ENCODE data around the gene MS4A15. TPM values are rescaled to one million over a fixed set of nuclear protein-coding genes. Genes with fewer than 3 reads are reported as not detected.

The MS4A15 gene
- total RNA-seq, 1 donor from 2014 or later = not detected

DNA sequence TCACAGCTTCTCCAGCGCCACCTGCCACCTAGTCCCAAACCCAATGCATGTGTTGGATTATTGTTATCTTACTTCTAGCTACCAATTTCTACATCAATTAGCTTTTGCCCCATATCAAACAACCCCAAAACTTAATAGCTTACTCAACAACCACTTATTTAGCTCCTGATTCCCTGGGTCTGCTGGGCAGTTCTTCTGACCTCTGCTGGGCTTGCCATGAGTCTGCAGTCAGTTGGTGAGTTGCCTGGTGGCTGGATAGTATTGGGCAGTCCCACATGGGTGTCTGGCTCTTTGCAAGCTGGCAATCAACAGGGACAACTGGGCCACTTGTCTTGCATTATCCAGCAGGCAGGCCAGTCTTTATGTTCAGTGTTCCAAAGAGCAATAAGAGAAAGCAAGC lies 13.6 kb upstream of the MS4A15 start:
- H3K9me3 Mint-ChIP-seq (ENCODE audit: low read depth) = peaks cover 7% of the 10 kb centered on the region
- no peak overlapping the region for H3K4me3 Mint-ChIP-seq (ENCODE audit: low read depth)
- H3K36me3 Mint-ChIP-seq (ENCODE audit: insufficient read depth) = no peaks in the 10 kb centered on the region
- TF ChIP-seq, protein P1, sequence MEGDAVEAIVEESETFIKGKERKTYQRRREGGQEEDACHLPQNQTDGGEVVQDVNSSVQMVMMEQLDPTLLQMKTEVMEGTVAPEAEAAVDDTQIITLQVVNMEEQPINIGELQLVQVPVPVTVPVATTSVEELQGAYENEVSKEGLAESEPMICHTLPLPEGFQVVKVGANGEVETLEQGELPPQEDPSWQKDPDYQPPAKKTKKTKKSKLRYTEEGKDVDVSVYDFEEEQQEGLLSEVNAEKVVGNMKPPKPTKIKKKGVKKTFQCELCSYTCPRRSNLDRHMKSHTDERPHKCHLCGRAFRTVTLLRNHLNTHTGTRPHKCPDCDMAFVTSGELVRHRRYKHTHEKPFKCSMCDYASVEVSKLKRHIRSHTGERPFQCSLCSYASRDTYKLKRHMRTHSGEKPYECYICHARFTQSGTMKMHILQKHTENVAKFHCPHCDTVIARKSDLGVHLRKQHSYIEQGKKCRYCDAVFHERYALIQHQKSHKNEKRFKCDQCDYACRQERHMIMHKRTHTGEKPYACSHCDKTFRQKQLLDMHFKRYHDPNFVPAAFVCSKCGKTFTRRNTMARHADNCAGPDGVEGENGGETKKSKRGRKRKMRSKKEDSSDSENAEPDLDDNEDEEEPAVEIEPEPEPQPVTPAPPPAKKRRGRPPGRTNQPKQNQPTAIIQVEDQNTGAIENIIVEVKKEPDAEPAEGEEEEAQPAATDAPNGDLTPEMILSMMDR (IDR thresholded peaks at IDR 0.05; ENCODE audit: unreplicated experiment) = no peak
- no peaks in the 10 kb centered on the region for H3K4me1 Mint-ChIP-seq (ENCODE audit: low read depth)
- no peak for DNase-seq (ENCODE audit: low spot score, unreplicated experiment)
- H3K27me3 Mint-ChIP-seq = peaks cover 13% of the 10 kb centered on the region
- no peak overlapping the region for H3K27ac Mint-ChIP-seq

DNA sequence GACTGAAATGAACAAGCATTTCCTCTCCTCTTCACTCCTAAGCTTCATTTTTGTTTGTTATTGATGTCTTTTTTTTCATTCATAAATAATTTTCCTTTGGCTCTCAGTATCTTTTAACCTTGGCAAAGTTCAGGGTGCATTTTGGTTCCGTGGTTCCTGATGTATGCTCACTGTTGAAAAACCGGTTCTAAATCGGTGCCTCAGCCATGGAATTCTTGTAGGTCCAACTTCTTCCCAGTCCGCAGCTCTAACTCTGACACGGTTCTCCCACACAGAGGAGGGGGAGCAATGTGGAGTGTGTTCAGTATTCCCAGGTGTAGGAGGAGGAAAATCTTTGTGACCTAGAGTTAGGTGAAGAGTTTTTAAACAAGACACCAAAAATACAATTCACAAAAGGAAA lies 12.6 kb upstream of the MS4A15 start:
- Mint-ChIP-seq H3K27ac (no peak overlapping the region), H3K4me1 (ENCODE audit: low read depth) (no peaks in the 10 kb centered on the region), H3K36me3 (ENCODE audit: insufficient read depth) (no peaks in the 10 kb centered on the region), H3K4me3 (ENCODE audit: low read depth) (no peak overlapping the region), H3K9me3 (ENCODE audit: low read depth) (peaks cover 7% of the 10 kb centered on the region), H3K27me3 (peaks cover 2% of the 10 kb centered on the region)
- TF ChIP-seq, protein P1 (IDR thresholded peaks at IDR 0.05; ENCODE audit: unreplicated experiment) = no peak
- DNase-seq (ENCODE audit: low spot score, unreplicated experiment) = no peak

DNA sequence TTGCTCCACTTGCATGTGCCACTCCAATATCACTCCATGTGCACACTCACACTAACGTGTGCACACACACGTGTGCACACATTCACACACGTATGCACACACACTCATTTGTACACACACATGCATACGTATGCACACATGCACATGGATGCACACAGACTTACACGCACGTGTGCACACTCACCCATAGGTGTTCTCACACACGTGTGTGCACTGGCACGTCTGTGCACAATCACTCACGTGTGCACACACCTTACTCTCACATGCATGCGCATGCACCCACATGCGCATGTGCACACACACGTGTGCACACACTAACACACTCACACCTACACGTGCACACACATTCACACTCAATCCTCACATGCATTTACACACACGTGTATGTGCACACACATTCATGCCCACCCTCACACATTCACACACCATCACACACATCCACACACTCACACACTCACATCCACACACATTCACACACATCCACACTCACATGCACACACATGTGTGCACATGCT lies 9.3 kb upstream of the MS4A15 start:
- DNase-seq (ENCODE audit: low spot score, unreplicated experiment) = no peak
- TF ChIP-seq, protein P1 (IDR thresholded peaks at IDR 0.05; ENCODE audit: unreplicated experiment) = no peak
- no peaks in the 10 kb centered on the region for H3K36me3 Mint-ChIP-seq (ENCODE audit: insufficient read depth)
- peaks cover 11% of the 10 kb centered on the region for H3K27me3 Mint-ChIP-seq
- no peak overlapping the region for H3K4me3 Mint-ChIP-seq (ENCODE audit: low read depth)
- no peak overlapping the region for H3K27ac Mint-ChIP-seq
- H3K9me3 Mint-ChIP-seq (ENCODE audit: low read depth) = peaks cover 4% of the 10 kb centered on the region
- H3K4me1 Mint-ChIP-seq (ENCODE audit: low read depth) = no peaks in the 10 kb centered on the region

DNA sequence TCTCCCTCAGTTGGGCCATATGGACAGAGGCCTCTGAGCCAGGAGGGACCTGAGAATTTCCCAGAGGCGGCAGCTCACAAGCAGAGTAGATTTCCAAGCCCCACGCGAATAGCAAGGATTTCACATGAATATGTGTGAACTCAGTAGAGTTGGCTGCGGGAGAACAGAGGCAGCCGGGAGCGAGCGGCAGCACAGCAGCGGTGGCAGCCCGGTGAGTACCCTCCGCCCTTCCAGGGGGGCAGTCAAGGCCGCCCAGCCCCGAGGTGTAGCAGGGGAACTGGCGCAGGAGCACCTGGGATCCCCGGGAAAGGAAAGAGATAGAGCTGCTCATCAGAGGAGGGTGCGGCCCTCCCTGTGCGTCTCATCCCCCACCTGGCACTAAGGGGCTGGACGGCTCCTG lies 8.4 kb upstream of the MS4A15 start:
- H3K27me3 Mint-ChIP-seq = peaks cover 17% of the 10 kb centered on the region
- H3K4me3 Mint-ChIP-seq (ENCODE audit: low read depth) = no peak overlapping the region
- no peak for DNase-seq (ENCODE audit: low spot score, unreplicated experiment)
- no peaks in the 10 kb centered on the region for H3K4me1 Mint-ChIP-seq (ENCODE audit: low read depth)
- H3K9me3 Mint-ChIP-seq (ENCODE audit: low read depth) = no peaks in the 10 kb centered on the region
- H3K27ac Mint-ChIP-seq = no peak overlapping the region
- TF ChIP-seq, protein P1 (IDR thresholded peaks at IDR 0.05; ENCODE audit: unreplicated experiment) = no peak
- no peaks in the 10 kb centered on the region for H3K36me3 Mint-ChIP-seq (ENCODE audit: insufficient read depth)

DNA sequence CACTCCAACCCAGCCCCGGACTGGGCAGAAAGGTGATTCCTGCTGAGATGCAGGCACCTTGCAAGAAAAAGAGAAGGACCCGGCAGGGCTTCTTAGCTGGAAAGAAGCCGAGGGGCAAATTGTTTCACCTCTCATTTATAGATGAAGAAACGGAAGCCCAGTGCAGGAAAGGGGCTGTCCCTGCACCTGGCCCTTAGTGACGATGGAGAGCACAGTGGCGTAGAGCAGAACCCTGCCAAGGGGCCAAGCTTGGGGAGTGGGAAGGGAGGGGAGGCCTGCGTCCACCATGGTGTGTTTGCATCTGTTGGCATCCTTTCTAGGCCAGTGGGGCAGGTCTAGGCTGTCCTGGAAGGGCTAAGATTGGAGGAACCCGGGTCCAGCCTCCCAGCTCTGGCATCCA lies 7.8 kb upstream of the MS4A15 start:
- Mint-ChIP-seq H3K27me3 (peaks cover 19% of the 10 kb centered on the region), H3K9me3 (ENCODE audit: low read depth) (no peaks in the 10 kb centered on the region), H3K27ac (no peak overlapping the region), H3K36me3 (ENCODE audit: insufficient read depth) (no peaks in the 10 kb centered on the region), H3K4me3 (ENCODE audit: low read depth) (no peak overlapping the region), H3K4me1 (ENCODE audit: low read depth) (no peaks in the 10 kb centered on the region)
- no peak for DNase-seq (ENCODE audit: low spot score, unreplicated experiment)
- TF ChIP-seq, protein P1 (IDR thresholded peaks at IDR 0.05; ENCODE audit: unreplicated experiment) = no peak
